Glomerular visceral epithelial cell (primary cell): Measurements from ENCODE around the gene LCE4A.
"Not testable (repeated sequence)": the region's sequence is repeated elsewhere in the genome, so short reads cannot be mapped to it uniquely, and the experiment has no call there.

Source experiments
- DNase-seq: peaks from one replicate; pipeline ENCODE4 v3.0.0-alpha.2; 2016; ENCODE audit errors: extremely low spot score

LCE4A gene, protein sequence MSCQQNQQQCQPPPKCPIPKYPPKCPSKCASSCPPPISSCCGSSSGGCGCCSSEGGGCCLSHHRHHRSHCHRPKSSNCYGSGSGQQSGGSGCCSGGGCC

DNA sequence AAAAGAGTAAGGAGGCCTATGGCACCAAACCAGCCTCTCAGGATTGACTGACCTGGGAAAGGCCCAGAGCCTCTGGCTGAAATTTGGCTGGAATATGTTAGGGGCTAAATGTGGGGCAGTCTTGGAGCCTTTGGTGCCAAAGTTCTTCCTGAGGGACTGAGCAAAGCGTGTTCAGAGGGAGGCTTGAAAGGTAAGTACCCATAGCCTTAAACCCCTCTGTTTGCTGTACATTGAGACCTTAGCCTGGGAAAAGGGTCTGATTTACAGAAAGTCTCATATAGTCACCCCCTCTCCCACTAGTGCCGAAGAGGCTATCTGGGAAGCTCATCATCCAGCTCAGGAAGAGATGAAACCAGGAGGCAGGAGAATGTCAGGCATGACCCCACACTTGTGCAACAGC, at the start of gene LCE4A:
Gene LCE4A (plus strand): TSS at position 301 of the 400 bp plus-strand sequence. CDS start 916 bp downstream, outside the sequence.
- DNase-seq = no peak

DNA sequence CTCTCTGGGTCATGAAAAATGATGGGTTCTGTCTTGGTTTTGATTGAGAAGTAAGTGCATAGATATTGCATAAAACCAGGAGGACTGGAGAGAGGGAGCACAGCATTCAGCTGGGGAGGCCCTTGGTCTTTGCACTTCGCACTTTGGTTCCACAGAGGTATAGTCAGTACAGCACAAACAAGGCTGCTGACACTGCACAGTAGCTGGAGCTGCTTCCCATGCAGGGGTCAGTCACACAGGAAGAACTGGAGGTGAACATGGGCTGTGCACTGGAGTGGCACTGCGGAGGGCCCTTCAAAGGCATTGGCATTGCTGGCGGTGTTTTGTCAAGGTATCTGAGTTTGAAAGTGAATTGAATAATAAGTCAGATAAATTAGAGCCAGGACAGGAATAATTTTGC, 49.3 kb upstream of the LCE4A start:
- DNase-seq = no peak

DNA sequence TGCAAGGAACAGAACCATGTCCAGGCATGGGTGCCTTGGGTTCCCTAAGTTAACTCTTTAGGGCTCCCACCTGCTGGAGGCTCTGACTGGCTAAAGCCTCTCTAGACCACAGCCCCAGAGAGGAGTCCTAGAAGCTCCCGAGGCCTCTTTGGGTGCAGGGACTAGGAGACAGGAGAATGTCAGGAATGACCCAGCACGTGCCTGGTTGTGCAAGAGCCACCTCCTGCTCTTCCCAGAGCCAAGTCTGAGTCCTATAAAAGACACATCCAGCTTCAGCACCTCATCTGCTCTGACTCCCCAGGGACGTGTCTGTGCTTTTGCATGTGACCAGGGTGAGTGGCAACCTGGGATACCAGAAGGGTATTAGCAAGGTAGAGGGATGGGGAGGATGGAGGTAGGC, 44.9 kb upstream of the LCE4A start, which contains the start of gene LCE2D:
Gene LCE2D (plus strand): TSS at position 283 of the 400 bp plus-strand sequence. CDS start 726 bp downstream, outside the sequence.
- no peak for DNase-seq

DNA sequence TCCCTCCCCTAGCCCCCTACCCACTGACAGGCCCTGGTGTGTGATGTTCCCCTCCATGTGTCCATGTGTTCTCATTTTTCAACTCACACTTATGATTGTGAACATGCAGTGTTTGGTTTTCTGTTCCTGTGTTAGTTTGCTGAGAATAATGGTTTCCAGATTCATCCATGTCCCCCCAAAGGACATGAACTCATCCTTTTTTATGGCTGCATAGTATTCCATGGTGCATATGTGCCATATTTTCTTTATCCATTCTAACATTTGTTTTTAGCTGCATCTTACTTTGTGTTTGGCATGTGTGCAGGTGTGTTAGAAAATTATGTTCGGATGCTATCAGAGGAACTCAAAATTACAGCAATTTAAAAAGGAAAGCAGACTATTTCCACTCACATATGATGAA, 41.8 kb upstream of the LCE4A start:
- not testable (repeated sequence) for DNase-seq

DNA sequence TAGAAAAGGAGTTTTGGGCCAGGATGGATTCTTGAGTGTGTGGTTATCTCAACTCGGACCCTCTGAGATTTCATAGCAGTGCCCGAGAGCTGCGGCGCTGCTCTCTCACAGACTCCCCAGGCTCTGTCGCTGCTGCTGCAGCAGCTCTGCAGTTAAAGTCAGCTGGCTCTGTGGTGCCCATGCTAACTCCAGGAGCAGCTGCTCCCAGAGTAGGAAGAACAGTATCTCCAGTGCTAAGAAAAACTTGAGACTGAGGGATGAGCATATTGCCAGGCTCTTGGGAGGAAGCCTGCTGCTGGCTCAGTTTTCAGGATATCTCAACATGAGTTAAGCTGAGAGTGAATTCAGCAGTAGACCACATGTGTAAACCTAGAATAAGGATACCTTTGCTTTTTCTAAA, 40.3 kb upstream of the LCE4A start:
- DNase-seq = no peak

DNA sequence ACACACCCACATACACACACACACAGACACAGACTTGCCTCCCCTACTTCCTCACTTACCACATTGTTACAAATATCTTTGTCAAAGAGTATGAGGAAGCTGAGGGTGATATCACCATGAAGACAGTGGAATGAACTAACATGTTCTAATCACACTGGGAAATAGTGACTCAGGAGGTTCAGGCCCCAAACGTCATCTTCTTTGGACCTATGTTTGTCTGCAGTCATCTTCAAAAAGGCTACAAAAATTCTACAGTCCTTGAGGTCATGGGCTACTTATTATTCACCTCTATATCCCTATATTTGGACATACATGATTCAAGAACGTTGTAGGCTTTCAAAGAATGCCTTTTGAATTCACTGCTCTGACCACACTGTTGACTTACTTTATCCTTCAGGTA, 34.9 kb upstream of the LCE4A start:
- DNase-seq = no peak

DNA sequence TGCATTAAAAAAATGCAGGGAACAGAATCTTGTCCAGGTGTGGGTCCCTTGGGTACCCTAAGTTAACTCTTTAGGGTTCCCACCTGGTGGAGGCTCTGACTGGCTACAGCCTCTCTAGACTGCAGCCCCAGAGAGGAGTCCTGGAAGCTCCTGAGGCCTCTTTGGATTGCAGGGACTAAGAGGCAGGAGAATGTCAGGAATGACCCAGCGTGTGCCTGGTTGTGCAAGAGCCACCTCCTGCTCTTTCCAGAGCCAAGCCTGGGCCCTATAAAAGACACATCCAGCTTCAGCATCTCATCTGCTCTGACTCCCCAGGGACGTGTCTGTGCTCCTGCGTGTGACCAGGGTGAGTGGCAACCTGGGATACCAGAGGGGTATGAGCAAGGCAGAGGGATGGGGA, 33.0 kb upstream of the LCE4A start, which contains the start of gene LCE2C:
Gene LCE2C (plus strand): TSS at position 297 of the 400 bp plus-strand sequence. CDS start 737 bp downstream, outside the sequence.
- not testable (repeated sequence) for DNase-seq

DNA sequence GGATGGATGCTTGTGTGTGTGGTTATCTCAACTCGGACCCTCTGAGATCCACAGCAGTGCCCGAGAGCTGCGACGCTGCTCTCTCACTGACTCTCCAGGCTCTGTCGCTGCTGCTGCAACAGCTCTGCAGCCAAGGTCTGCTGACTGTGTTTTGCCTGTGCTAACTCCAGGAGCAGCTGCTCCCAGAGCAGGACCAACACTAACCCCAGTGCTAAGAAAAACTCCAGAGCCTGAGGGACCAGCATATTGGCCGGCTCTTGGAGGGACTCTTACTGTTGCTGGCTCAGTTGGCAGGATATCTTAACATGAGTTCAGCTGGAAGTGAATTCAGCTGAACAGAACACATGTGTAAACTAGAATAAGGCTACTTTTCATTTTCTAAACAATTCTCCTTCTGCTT, 28.5 kb upstream of the LCE4A start:
- DNase-seq = no peak

DNA sequence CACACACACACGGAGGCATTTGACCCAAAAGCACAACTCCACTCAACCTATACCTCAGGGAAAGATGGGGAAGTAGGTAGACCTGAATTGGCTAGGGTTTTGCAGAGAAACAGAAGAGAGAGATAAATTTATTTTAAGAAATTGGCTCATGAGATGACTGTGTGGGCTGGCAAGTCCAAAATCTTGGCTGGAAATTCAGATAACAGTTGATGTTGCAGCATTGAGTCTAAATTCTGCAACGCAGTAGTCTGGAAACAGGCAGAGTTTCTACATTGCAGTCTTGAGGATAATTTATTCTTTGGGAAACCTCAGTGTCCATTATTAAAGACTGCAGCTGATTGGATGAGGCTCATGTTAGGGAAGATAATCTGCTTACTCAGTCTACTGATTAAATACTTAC, 26.3 kb upstream of the LCE4A start:
- DNase-seq = no peak

DNA sequence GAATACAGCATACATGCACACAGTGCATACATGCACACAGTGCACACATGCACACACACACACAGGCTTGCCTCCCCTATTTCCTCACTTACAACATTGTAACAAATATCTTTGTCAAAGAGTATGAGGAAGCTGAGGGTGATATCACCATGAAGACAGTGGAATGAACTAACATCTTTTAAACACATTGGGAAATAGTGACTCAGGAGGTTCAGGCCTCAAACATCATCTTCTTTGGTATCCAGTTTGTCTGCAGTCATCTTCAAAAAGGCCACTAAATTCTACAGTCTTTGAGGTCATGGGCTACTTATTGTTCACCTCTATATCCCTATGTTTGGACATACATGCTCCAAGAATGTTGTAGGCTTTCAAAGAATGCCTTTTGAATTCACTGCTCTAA, 24.1 kb upstream of the LCE4A start:
- DNase-seq = no peak

DNA sequence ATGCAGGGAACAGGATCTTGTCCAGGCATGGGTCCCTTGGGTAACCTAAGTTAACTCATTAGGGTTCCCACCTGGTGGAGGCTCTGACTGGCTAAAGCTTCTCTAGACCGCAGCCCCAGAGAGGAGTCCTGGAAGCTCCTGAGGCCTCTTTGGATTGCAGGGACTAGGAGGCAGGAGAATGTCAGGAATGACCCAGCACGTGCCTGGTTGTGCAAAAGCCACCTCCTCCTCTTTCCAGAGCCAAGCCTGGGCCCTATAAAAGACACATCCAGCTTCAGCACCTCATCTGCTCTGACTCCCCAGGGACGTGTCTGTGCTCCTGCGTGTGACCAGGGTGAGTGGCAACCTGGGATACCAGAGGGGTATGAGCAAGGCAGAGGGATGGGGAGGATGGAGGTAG, 22.1 kb upstream of the LCE4A start, which contains the start of gene LCE2B:
Gene LCE2B (plus strand): TSS at position 301 of the 400 bp plus-strand sequence. CDS start 721 bp downstream, outside the sequence.
- not testable (repeated sequence) for DNase-seq

DNA sequence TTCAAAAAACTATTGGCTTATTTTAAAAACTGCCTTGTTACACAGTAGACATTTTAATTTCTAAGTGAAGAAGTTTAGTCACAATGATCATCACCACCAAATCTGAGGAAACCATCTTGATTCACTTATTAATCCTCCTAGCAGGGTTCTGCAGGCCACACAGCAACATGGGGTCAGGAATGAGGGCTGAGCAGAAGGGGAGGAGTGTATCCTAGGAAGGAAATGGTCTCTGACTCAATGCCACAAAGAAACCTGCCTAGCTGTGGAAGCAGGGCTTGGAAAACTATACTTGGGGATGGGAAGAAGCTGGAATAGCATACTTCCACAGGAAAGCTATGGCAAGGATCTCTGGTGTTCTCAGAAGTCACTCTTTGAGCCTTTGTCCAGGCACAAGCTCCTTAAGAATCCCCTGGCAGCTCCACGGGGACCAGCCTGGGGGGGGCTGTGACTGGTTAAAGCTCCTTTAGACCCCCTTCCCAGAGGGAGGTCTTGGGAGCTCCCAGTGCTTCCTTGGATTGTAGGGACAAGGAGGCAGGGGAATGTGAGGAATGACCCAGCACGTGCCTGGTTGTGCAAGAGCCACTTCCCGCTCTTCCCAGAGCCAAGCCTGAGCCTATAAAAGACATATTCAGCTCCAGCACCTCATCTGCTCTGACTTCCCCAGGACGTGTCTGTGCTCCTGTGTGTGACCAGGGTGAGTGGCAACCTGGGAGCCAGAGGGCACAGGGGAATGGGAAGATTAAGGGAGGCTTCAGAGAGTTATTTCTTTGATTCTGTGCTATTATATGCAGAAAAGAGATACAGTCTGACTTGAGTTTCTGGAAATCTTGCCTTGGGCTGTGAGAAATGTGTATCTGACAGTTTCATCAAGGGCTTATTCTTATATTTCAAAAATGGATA, 10.0 kb upstream of the LCE4A start, which contains the start of gene LCE2A:
Gene LCE2A (plus strand): TSS at position 645 of the 900 bp plus-strand sequence. CDS start 557 bp downstream, outside the sequence.
- DNase-seq = no peak

DNA sequence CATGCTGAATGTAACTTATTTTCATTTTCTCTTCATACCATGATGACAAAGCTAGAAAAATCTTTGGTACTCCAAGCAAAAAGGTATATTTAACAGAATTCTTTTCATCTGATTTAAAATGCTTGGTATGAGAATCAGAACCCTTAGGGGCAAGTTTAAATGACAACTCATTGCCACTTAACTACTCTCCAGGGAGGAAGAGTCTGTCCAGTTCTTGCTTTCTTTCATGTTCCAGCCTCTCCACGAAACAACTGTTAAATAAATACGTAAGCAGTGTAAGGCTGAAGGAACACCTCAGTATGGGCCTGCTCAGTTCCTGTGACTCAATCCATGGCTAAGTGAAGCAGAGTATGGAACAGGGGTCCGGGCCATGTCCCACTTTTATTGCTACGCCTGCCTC, 8.2 kb upstream of the LCE4A start:
- no peak for DNase-seq

DNA sequence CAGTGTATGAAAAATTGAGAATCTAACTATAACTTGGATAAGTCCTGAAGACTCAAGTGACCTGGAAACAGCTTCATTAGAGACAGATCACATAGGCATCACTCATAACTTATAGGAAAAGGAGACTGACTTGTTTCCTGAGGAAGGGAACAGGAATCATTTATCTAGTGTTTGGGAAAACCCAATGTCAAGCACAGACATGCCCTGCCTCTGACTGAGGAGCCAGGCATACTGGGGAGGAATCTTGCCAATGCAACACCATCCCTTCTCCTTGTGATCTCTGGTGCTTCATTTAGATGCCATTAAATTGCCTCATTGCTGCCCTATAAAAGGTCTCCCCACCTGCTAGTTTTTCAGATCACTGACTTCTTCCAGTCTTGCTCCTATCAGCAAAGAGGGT, 10.3 kb downstream of the LCE4A start:
- no peak for DNase-seq

DNA sequence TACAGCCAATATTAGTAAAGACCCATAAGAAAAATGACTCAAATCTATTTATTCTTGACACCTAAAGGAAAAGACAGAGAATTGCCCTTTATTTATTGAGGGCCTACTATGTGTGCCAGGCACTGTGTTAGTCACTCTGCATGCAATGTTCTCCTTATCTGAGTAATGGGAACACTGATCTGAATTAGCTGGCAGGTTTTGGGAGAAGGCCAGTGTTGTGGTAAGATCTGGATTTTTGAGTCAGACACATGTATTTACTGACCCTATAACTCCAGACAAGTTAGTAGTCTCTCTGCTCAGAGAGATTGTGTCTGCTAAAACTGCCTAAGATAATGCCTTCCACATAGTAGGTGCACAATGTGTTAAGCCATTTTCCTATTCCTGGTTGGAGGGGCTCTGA, 17.3 kb downstream of the LCE4A start:
- DNase-seq = no peak

DNA sequence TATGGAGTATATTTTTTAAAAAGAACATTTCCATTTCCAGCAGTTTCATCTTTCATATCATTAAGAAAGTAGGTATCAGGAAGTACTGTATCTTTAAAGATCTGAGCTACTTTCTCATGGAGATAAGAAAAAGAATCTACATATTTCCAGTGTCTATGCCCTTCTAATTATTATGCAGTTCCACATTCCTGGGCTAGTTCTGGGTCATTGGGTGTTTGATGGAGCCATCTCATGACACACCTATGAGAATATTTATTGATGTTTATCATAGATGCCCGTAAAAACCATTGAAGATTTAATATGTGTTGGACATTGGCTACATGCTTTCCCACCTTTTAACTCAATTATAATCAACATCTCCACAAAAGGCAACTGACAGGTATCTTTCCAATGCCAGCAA, 21.0 kb downstream of the LCE4A start:
- DNase-seq = no peak

DNA sequence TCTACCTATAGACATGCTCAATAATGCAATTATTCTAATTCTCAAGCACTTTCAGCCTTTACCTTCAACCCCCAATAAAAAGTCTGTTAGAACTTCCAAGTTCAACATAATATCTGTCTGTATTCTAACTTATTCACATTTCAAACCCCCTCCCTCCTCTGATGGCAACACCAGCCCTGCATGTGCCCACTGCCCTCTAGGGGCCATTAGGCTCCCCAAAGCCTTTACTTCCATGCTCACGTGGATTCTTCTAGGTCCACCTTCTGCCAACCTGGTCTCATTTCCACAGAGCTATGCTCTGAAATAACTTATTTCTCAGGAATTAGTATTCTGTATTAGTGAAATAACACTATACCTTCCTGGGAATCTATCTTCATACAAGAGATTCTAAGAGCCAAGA, 27.7 kb downstream of the LCE4A start:
- no peak for DNase-seq

DNA sequence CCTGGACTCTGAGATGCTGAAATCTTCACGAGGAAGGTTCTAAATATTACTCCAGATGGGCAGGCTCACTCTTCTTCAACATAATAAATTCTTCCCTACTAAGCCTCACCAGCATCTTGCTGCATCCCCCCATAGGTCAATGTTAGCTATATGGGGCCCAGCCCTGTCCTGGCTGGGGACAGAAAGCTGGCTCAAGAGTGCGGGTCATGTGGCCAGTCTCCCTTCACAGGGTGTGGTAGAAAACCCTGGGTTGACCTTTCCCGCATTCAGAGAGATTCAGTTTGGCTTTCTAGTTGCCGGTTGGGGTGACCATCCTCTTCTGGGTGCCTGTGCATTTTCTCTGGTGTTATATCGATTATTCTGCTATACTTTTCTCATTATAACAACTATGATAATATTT, 30.0 kb downstream of the LCE4A start:
- no peak for DNase-seq

DNA sequence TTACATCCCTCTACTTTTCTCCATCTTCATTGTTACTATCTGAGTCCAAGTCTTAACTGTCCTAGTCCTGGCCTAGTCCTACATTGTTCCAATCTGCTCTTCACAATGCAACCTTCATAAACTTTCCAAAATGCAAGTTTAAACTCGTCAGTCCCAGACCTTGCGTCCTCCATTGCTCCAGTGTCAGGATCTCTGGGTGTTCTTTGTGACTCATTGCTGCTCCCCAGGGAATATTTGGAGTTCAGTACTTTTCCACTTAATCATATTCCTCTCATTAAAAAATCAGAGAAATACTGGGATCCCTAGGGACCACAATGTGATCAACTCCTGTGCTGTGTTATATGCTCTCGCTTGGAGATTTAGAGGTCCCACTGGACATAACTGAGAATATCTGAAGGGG, 31.9 kb downstream of the LCE4A start:
- no peak for DNase-seq

DNA sequence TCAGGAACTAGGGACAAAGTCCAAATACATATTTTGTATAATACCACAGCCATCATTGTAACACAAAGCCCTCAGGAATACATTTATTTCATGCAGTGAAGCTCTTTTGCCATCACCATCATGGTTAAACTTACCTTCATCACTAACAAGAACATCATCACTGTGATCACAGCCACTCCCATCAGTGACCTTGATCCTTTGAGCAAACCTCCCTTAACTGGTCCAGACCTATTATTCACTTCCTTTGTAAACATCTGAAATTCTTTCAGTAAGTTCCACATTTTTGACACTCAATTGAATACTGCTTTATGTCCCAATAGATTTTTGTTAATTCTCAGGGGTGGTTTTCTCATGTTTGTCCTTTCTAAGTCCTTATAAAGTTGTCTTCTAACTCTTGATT, 33.7 kb downstream of the LCE4A start:
- DNase-seq = no peak

DNA sequence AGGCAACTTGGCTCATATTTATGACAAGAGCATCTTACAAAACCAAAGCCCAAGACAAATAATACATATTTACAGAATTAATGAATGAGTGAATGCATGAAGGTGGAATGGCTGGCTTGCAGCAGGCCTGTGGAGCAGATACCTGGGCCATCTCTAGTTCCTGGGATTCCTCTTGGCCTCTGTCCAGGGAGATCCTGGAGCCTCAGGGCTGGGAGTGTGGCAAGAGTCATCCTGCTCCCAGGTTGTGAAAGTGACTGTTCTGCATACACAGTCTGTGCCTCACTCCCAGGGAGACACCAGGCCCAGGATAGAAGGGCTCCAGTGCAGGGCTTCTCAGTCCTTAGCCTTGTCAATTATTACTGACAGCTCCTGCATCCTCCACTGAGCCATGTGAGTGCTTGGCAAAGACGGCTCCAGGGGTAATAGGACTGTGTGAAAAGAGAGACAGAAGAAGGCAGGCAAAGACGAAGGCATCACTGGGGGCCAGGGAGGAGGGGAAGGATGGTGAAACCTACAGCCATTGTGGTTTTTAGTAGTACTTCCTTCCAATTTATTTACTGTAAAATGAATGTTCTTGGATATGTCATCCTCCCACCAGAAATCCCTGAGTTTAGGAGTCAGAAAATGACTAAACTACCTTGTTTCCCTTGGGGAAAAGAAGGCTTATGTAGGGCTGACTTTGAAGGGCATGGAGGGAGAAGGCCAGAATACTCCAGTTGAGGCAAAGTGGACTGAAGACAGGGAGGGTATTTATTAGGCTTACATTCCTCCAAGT, 35.6 kb downstream of the LCE4A start:
- no peak for DNase-seq

DNA sequence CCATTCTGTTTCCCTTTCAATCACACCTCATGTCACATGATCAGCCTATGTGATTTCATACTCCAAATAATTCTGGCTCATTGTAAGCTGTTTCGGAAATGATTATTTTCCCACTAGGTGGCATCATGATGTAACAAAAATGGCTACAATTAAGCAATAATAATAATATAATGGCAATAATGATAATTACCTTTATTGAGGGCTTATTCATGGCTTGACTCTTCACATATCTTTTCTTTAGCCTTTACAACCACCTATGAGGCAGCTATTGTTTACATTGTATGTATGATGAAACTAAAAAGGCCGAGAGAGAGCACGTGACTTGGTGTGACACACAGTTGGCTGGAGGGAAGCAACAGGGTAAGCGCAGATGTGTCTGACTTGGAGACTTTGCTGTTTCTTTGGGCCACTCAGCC, 37.3 kb downstream of the LCE4A start:
- DNase-seq = no peak
